Kidney capillary endothelial cell (primary cell): Measurements from ENCODE around the gene TEX29.

ENCODE experiments used
- DNase-seq: peaks from one replicate; pipeline ENCODE4 v3.0.0-alpha.2; 2018; ENCODE audit warnings: low spot score

Gene TEX29

GRCh38 chr13:111322001-111322915, 1.8 kb downstream of the TEX29 start:
- DNase-seq = no peak

- DNase-seq = no peak
Measured at GRCh38 chr13:111322916-111323331, 2.5 kb downstream of the TEX29 start.

GRCh38 chr13:111323549-111323948, 3.1 kb downstream of the TEX29 start:
- DNase-seq = no peak

- DNase-seq = no peak
Measured at GRCh38 chr13:111323950-111324651, 3.7 kb downstream of the TEX29 start.

- no peak for DNase-seq
Measured at GRCh38 chr13:111324736-111325135, 4.3 kb downstream of the TEX29 start.

GRCh38 chr13:111325146-111325890, 4.9 kb downstream of the TEX29 start:
- no peak for DNase-seq

- DNase-seq = no peak
Measured at GRCh38 chr13:111325941-111326620, 5.6 kb downstream of the TEX29 start.

GRCh38 chr13:111326621-111326965, 6.2 kb downstream of the TEX29 start:
- no peak for DNase-seq

GRCh38 chr13:111326981-111327642, 6.7 kb downstream of the TEX29 start:
- DNase-seq = no peak

- DNase-seq = no peak
Measured at GRCh38 chr13:111327730-111328573, 7.5 kb downstream of the TEX29 start.

- DNase-seq = no peak
Measured at GRCh38 chr13:111328574-111329410, 8.3 kb downstream of the TEX29 start.

GRCh38 chr13:111329641-111330040, 9.2 kb downstream of the TEX29 start:
- no peak for DNase-seq

GRCh38 chr13:111330066-111330610, 9.7 kb downstream of the TEX29 start:
- no peak for DNase-seq

- DNase-seq = no peak
Measured at GRCh38 chr13:111335298-111335697, 14.9 kb downstream of the TEX29 start.

- no peak for DNase-seq
Measured at GRCh38 chr13:111336666-111337065, 16.2 kb downstream of the TEX29 start.

- peak; percentile 59 for DNase-seq
Measured at GRCh38 chr13:111337206-111337605, 16.8 kb downstream of the TEX29 start.

- DNase-seq = no peak
Measured at GRCh38 chr13:111337741-111338140, 17.3 kb downstream of the TEX29 start.

- DNase-seq = no peak
Measured at GRCh38 chr13:111338841-111339240, 18.4 kb downstream of the TEX29 start.
